ENCODE measurements around the gene LIPM. TPM values are rescaled to one million over a fixed set of nuclear protein-coding genes. Genes with fewer than 3 reads are reported as not detected.

LIPM gene
- total RNA-seq, 8 experiments from 2014 or later, result not detected

Other genes with a start within 250 kb of the LIPM start
- 10 to 100 TPM in 1 of 8 experiments, 1 to 10 TPM in 5, under 1 TPM in 1, not detected in 1; 0.95 to 13.2 (median 2.3) TPM for gene RNLS, start 219.4 kb upstream of the LIPM start, total RNA-seq
- gene LIPJ, start 216.0 kb upstream of the LIPM start, total RNA-seq, result under 1 TPM in 5 of 8 experiments, not detected in 3; 0.05 to 0.47 (median 0.08) TPM
- gene LIPF, start 138.3 kb upstream of the LIPM start, total RNA-seq, result under 1 TPM in 3 of 8 experiments, not detected in 5; 0.33 to 0.66 (median 0.35) TPM
- gene LIPK, start 96.5 kb upstream of the LIPM start, total RNA-seq, result not detected
- gene LIPN, start 42.7 kb upstream of the LIPM start, total RNA-seq, result not detected
- 10 to 100 TPM in 1 of 8 experiments, under 1 TPM in 1, not detected in 6; 0.28 to 15.9 TPM for gene ANKRD22, start 49.1 kb downstream of the LIPM start, total RNA-seq
- 10 to 100 TPM in 5 of 8 experiments, 1 to 10 TPM in 3; 5.8 to 24.7 (median 11.0) TPM for gene STAMBPL1, start 77.5 kb downstream of the LIPM start, total RNA-seq
- gene ACTA2, start 150.0 kb downstream of the LIPM start, total RNA-seq, result 100 to 1,000 TPM in 1 of 8 experiments, 10 to 100 TPM in 4, 1 to 10 TPM in 3; 2.8 to 317 (median 19.6) TPM
- 10 to 100 TPM in 4 of 8 experiments, 1 to 10 TPM in 4; 1.5 to 65.7 (median 13.3) TPM for gene FAS, start 188.1 kb downstream of the LIPM start, total RNA-seq